ENCODE measurements around the gene DIDO1.

DIDO1 gene

GRCh38 chr20:62889871-62890270 lies 36.4 kb downstream of the DIDO1 start:
- no peak for TF ChIP-seq EZH2phosphoT487 (IDR thresholded peaks at IDR 0.05; ENCODE audit: low read length)
- no peak for TF ChIP-seq CTCF (IDR thresholded peaks at IDR 0.05; ENCODE audit: low read length)
- no peak for TF ChIP-seq EZH2 (optimal IDR thresholded peaks at IDR 0.05; ENCODE audit: low read depth, low read length)
- H3K4me2 ChIP-seq (ENCODE audit: low read depth, low read length) = no peak overlapping the region

DNA sequence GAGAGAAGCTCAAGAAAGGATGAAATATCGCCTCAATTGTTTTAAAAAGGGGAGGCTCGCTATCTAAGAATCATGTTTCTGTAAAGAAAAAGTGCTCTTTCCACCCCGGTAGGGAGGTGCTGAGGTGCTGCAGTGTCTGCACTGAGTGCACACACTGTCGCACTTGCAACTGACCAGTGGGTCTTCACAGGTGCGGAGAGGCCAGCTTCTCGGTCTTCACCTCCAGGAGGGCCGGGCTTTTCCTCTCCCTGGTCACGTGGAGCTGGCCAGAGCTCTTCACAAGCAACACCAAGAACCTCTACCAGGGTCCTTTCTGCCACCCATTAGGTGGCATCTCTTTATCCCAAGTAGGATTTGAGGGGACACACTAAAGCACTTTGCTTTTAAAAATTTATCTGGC lies 36.9 kb downstream of the DIDO1 start:
- Histone ChIP-seq H4K20me1 (ENCODE audit: insufficient read depth, low read length) (no peaks in the 10 kb centered on the region; the same call in 1 of the 2 replicates), H3K4me2 (ENCODE audit: low read depth, low read length) (no peak overlapping the region), H3K36me3 (replicated peaks; ENCODE audit: insufficient read depth, low read length) (peaks cover 8% of the 10 kb centered on the region)

More at GRCh38 chr20:62889871-62890270, 36.4 kb downstream of the DIDO1 start:
- no peak overlapping the region for H2AFZ ChIP-seq (ENCODE audit: low read length)
- H3K9me2 ChIP-seq (replicated peaks; ENCODE audit: insufficient read depth, low read length) = no peaks in the 10 kb centered on the region
- no peak overlapping the region for H3K4me3 ChIP-seq (ENCODE audit: low read length)
- H3K4me1 ChIP-seq (ENCODE audit: low read length) = peaks cover 18% of the 10 kb centered on the region
- peaks cover 12% of the 10 kb centered on the region for H3K36me3 ChIP-seq (replicated peaks; ENCODE audit: insufficient read depth, low read length)
- no peaks in the 10 kb centered on the region for H3K27me3 ChIP-seq (replicated peaks; ENCODE audit: insufficient read depth, low read length)
- peaks cover 12% of the 10 kb centered on the region for H3F3A ChIP-seq (ENCODE audit: insufficient read depth, low read length)
- no peak overlapping the region for H3K9ac ChIP-seq (ENCODE audit: low read length)
- no peaks in the 10 kb centered on the region for H3K79me2 ChIP-seq (ENCODE audit: low read length)
- H3K27ac ChIP-seq (ENCODE audit: low read length) = no peak overlapping the region
- DNase-seq = no peak
- H3K9me3 ChIP-seq (replicated peaks; ENCODE audit: insufficient read depth, low read length) = no peaks in the 10 kb centered on the region
- no peaks in the 10 kb centered on the region; the same call in 1 of the 2 replicates for H4K20me1 ChIP-seq (ENCODE audit: insufficient read depth, low read length)

DNA sequence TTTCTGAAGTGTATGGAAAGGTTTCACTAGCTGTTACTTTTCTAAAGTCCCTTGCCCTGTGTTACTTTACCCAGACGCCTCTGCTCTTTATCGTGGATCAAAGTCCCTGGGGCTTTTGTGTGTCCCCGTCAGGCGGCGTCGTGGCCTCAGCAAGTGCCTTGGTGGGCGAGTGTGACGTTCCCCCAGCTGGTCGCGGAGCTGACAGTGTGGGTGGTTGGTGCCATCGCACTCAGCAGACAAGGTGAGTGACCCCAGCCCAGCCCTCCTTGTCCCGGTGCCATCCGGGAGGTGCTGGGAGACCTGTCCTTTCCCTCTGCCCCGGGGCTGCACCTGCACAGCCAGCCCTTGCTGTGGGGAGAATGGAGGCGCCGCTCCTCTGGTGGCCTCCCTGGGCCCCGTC lies 37.4 kb downstream of the DIDO1 start:
- no peak for DNase-seq
- Histone ChIP-seq H3K9me3 (replicated peaks; ENCODE audit: insufficient read depth, low read length) (no peaks in the 10 kb centered on the region), H3K4me2 (ENCODE audit: low read depth, low read length) (no peak overlapping the region), H3K9me2 (replicated peaks; ENCODE audit: insufficient read depth, low read length) (no peaks in the 10 kb centered on the region), H3K4me3 (ENCODE audit: low read length) (no peak overlapping the region), H3K36me3 (replicated peaks; ENCODE audit: insufficient read depth, low read length) (peaks cover 4% of the 10 kb centered on the region; the same call in 1 of the 2 replicates), H3K27ac (ENCODE audit: low read length) (no peak overlapping the region), H4K20me1 (ENCODE audit: insufficient read depth, low read length) (no peaks in the 10 kb centered on the region; the same call in 1 of the 2 replicates), H3K27me3 (replicated peaks; ENCODE audit: insufficient read depth, low read length) (no peaks in the 10 kb centered on the region), H3F3A (ENCODE audit: insufficient read depth, low read length) (peaks cover 12% of the 10 kb centered on the region), H3K4me1 (ENCODE audit: low read length) (peaks cover 18% of the 10 kb centered on the region), H2AFZ (ENCODE audit: low read length) (no peak overlapping the region), H3K79me2 (ENCODE audit: low read length) (no peaks in the 10 kb centered on the region), H3K9ac (ENCODE audit: low read length) (no peak overlapping the region)
- no peak for TF ChIP-seq EZH2phosphoT487 (IDR thresholded peaks at IDR 0.05; ENCODE audit: low read length)
- TF ChIP-seq EZH2 (optimal IDR thresholded peaks at IDR 0.05; ENCODE audit: low read depth, low read length) = no peak
- no peak for TF ChIP-seq CTCF (IDR thresholded peaks at IDR 0.05; ENCODE audit: low read length)

More for the DNA sequence above, 36.9 kb downstream of the DIDO1 start:
- DNase-seq = no peak
- H3K4me3 ChIP-seq (ENCODE audit: low read length) = no peak overlapping the region
- no peaks in the 10 kb centered on the region for H3K27me3 ChIP-seq (replicated peaks; ENCODE audit: insufficient read depth, low read length)
- TF ChIP-seq CTCF (IDR thresholded peaks at IDR 0.05; ENCODE audit: low read length) (no peak), EZH2phosphoT487 (IDR thresholded peaks at IDR 0.05; ENCODE audit: low read length) (no peak), EZH2 (optimal IDR thresholded peaks at IDR 0.05; ENCODE audit: low read depth, low read length) (no peak)
- H3K79me2 ChIP-seq (ENCODE audit: low read length) = no peaks in the 10 kb centered on the region
- no peaks in the 10 kb centered on the region for H3K9me3 ChIP-seq (replicated peaks; ENCODE audit: insufficient read depth, low read length)
- H3K9me2 ChIP-seq (replicated peaks; ENCODE audit: insufficient read depth, low read length) = no peaks in the 10 kb centered on the region
- H3K4me1 ChIP-seq (ENCODE audit: low read length) = peaks cover 18% of the 10 kb centered on the region
- H2AFZ ChIP-seq (ENCODE audit: low read length) = no peak overlapping the region
- H3K27ac ChIP-seq (ENCODE audit: low read length) = no peak overlapping the region
- H3K9ac ChIP-seq (ENCODE audit: low read length) = no peak overlapping the region
- H3F3A ChIP-seq (ENCODE audit: insufficient read depth, low read length) = peaks cover 12% of the 10 kb centered on the region
